IPS DF 6.9 (cell line): Measurements from ENCODE around the gene UVRAG.

Experiments used
- DNase-seq: peaks from one replicate; pipeline ENCODE4 v3.0.0-alpha.2; 2013; ENCODE audit warnings: low read depth, low spot score
- H3K27ac ChIP-seq: one replicate; pipeline ENCODE4 v1.5.1; 2013; ENCODE audit warnings: low read length, control low read depth
- H3K27me3 ChIP-seq: 2 replicates; pipeline ENCODE4 v1.6.1; 2013; ENCODE audit warnings: mild to moderate bottlenecking, low read length; ENCODE audit not compliant: control insufficient read depth, insufficient read depth
- H3K36me3 ChIP-seq: 2 replicates; pipeline ENCODE4 v1.6.1; 2013; ENCODE audit warnings: low read length; ENCODE audit not compliant: control insufficient read depth, insufficient read depth
- H3K4me1 ChIP-seq: 2 replicates; pipeline ENCODE4 v1.6.1; 2013; ENCODE audit warnings: low read length; ENCODE audit not compliant: control insufficient read depth, insufficient read depth
- H3K4me3 ChIP-seq: 2 replicates; pipeline ENCODE4 v1.5.1; 2013; ENCODE audit warnings: mild to moderate bottlenecking, low read length
- H3K9me3 ChIP-seq: 2 replicates; pipeline ENCODE4 v1.6.1; 2013; ENCODE audit warnings: low read length, inconsistent platforms; ENCODE audit not compliant: control insufficient read depth, insufficient read depth
- WGBS: extraction: QIAGEN DNeasy Blood & Tissue Kit; methylation state at CpG from one replicate; pipeline ENCODE4 v1.1.7; 2013; ENCODE audit warnings: mixed read lengths, missing lambda C conversion rate; ENCODE audit not compliant: insufficient read length, insufficient coverage; 5-methylcytosine and 5-hydroxymethylcytosine counted together

Gene UVRAG

GRCh38 chr11:75783416-75784084, 31.5 kb upstream of the UVRAG start:
- H3K27ac ChIP-seq: no peak overlapping the region
- no peak overlapping the region for H3K4me3 ChIP-seq
- H3K4me1 ChIP-seq: no peaks in the 10 kb centered on the region
- no peaks in the 10 kb centered on the region for H3K36me3 ChIP-seq
- no peaks in the 10 kb centered on the region for H3K9me3 ChIP-seq
- H3K27me3 ChIP-seq: no peaks in the 10 kb centered on the region
- DNase-seq: no peak
- WGBS: no CpG with 5 or more reads among the region's 4 CpGs

- no CpG with 5 or more reads among the region's 2 CpGs for WGBS
- H3K9me3 ChIP-seq: no peaks in the 10 kb centered on the region
Observed at GRCh38 chr11:75784085-75784478, 30.9 kb upstream of the UVRAG start.

GRCh38 chr11:75784506-75784905, 30.5 kb upstream of the UVRAG start:
- WGBS: no CpG with 5 or more reads among the region's 1 CpG
- no peak for DNase-seq
- Histone ChIP-seq H3K4me3 (no peak overlapping the region), H3K9me3 (no peaks in the 10 kb centered on the region), H3K27me3 (no peaks in the 10 kb centered on the region), H3K27ac (no peak overlapping the region), H3K36me3 (no peaks in the 10 kb centered on the region), H3K4me1 (no peaks in the 10 kb centered on the region)

More at GRCh38 chr11:75784085-75784478, 30.9 kb upstream of the UVRAG start:
- Histone ChIP-seq H3K4me3 (no peak overlapping the region), H3K4me1 (no peaks in the 10 kb centered on the region), H3K27me3 (no peaks in the 10 kb centered on the region), H3K27ac (no peak overlapping the region), H3K36me3 (no peaks in the 10 kb centered on the region)
- DNase-seq: no peak

GRCh38 chr11:75785187-75785586, 29.8 kb upstream of the UVRAG start:
- DNase-seq: no peak
- H3K27ac ChIP-seq: no peak overlapping the region
- no peaks in the 10 kb centered on the region for H3K36me3 ChIP-seq
- no peaks in the 10 kb centered on the region for H3K4me1 ChIP-seq
- no peaks in the 10 kb centered on the region for H3K9me3 ChIP-seq
- H3K27me3 ChIP-seq: no peaks in the 10 kb centered on the region
- H3K4me3 ChIP-seq: no peak overlapping the region
- no CpG with 5 or more reads among the region's 4 CpGs for WGBS

GRCh38 chr11:75786101-75786736, 28.8 kb upstream of the UVRAG start:
- H3K36me3 ChIP-seq: no peaks in the 10 kb centered on the region
- WGBS: no CpG with 5 or more reads among the region's 8 CpGs
- DNase-seq: no peak
- no peak overlapping the region for H3K27ac ChIP-seq
- H3K27me3 ChIP-seq: no peaks in the 10 kb centered on the region
- H3K4me3 ChIP-seq: no peak overlapping the region
- no peaks in the 10 kb centered on the region for H3K4me1 ChIP-seq
- no peaks in the 10 kb centered on the region for H3K9me3 ChIP-seq

- Histone ChIP-seq H3K4me1 (no peaks in the 10 kb centered on the region), H3K27me3 (no peaks in the 10 kb centered on the region), H3K9me3 (no peaks in the 10 kb centered on the region), H3K27ac (no peak overlapping the region), H3K4me3 (no peak overlapping the region), H3K36me3 (no peaks in the 10 kb centered on the region)
- no peak for DNase-seq
- no CpG with 5 or more reads among the region's 3 CpGs for WGBS
Observed at GRCh38 chr11:75789521-75789920, 25.5 kb upstream of the UVRAG start.

- Histone ChIP-seq H3K27ac (no peak overlapping the region), H3K9me3 (no peaks in the 10 kb centered on the region), H3K4me1 (no peaks in the 10 kb centered on the region), H3K27me3 (no peaks in the 10 kb centered on the region), H3K4me3 (no peak overlapping the region), H3K36me3 (no peaks in the 10 kb centered on the region)
- WGBS: no CpG with 5 or more reads among the region's 2 CpGs
- DNase-seq: no peak
Observed at GRCh38 chr11:75790986-75791385, 24.0 kb upstream of the UVRAG start.

GRCh38 chr11:75792127-75792731, 22.8 kb upstream of the UVRAG start:
- Histone ChIP-seq H3K4me3 (no peak overlapping the region), H3K27me3 (no peaks in the 10 kb centered on the region), H3K9me3 (no peaks in the 10 kb centered on the region), H3K36me3 (no peaks in the 10 kb centered on the region), H3K27ac (no peak overlapping the region), H3K4me1 (no peaks in the 10 kb centered on the region)
- no CpG with 5 or more reads among the region's 6 CpGs for WGBS
- DNase-seq: no peak

- H3K27ac ChIP-seq: no peak overlapping the region
- no peaks in the 10 kb centered on the region for H3K27me3 ChIP-seq
- no peaks in the 10 kb centered on the region for H3K9me3 ChIP-seq
- H3K36me3 ChIP-seq: no peaks in the 10 kb centered on the region
- WGBS: no CpG with 5 or more reads among the region's 12 CpGs
- no peak overlapping the region for H3K4me3 ChIP-seq
- no peak for DNase-seq
- no peaks in the 10 kb centered on the region for H3K4me1 ChIP-seq
Observed at GRCh38 chr11:75792997-75793800, 21.8 kb upstream of the UVRAG start.

GRCh38 chr11:75793966-75794365, 21.0 kb upstream of the UVRAG start:
- DNase-seq: no peak
- H3K36me3 ChIP-seq: no peaks in the 10 kb centered on the region

More at GRCh38 chr11:75793966-75794365, 21.0 kb upstream of the UVRAG start:
- WGBS: no CpG with 5 or more reads among the region's 2 CpGs
- Histone ChIP-seq H3K27ac (no peak overlapping the region), H3K4me3 (no peak overlapping the region), H3K9me3 (no peaks in the 10 kb centered on the region), H3K27me3 (no peaks in the 10 kb centered on the region), H3K4me1 (no peaks in the 10 kb centered on the region)
